ENCODE data around the gene DOC2A.

DOC2A gene

DNA sequence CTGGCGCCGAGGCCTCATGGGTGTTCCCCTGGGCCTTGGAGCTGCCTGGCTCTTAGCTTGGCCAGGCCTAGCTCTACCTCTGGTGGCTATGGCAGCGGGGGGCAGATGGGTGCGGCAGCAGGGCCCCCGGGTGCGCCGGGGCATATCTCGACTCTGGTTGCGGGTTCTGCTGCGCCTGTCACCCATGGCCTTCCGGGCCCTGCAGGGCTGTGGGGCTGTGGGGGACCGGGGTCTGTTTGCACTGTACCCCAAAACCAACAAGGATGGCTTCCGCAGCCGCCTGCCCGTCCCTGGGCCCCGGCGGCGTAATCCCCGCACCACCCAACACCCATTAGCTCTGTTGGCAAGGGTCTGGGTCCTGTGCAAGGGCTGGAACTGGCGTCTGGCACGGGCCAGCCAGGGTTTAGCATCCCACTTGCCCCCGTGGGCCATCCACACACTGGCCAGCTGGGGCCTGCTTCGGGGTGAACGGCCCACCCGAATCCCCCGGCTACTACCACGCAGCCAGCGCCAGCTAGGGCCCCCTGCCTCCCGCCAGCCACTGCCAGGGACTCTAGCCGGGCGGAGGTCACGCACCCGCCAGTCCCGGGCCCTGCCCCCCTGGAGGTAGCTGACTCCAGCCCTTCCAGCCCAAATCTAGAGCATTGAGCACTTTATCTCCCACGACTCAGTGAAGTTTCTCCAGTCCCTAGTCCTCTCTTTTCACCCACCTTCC is 23.3 kb downstream of the DOC2A start:
- no peak for DNase-seq

DNA sequence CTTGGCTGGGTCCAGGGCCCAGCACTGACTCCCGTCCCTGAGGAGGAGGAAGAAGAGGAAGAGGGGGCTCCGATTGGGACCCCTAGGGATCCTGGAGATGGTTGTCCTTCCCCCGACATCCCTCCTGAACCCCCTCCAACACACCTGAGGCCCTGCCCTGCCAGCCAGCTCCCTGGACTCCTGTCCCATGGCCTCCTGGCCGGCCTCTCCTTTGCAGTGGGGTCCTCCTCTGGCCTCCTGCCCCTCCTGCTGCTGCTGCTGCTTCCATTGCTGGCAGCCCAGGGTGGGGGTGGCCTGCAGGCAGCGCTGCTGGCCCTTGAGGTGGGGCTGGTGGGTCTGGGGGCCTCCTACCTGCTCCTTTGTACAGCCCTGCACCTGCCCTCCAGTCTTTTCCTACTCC is 23.9 kb downstream of the DOC2A start:
- DNase-seq: no peak

DNA sequence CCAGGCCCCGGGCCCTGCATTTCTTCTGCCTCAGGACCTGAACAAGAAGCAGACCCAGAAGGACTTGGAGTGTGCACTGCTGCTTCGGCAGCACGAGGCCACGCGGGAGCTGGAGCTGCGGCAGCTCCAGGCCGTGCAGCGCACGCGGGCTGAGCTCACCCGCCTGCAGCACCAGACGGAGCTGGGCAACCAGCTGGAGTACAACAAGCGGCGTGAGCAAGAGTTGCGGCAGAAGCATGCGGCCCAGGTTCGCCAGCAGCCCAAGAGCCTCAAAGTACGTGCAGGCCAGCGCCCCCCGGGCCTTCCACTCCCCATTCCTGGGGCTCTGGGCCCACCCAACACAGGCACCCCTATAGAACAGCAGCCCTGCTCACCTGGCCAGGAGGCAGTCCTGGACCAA is 24.6 kb downstream of the DOC2A start:
- no peak for DNase-seq

DNA sequence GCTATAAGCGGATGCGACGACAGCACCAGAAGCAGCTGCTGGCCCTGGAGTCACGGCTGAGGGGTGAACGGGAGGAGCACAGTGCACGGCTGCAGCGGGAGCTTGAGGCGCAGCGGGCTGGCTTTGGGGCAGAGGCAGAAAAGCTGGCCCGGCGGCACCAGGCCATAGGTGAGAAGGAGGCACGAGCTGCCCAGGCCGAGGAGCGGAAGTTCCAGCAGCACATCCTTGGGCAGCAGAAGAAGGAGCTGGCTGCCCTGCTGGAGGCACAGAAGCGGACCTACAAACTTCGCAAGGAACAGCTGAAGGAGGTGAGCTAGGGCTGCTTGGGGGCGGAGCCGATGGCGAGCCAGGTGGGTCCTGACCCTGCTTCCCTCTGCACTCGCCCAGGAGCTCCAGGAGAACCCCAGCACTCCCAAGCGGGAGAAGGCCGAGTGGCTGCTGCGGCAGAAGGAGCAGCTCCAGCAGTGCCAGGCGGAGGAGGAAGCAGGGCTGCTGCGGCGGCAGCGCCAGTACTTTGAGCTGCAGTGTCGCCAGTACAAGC is 25.5 kb downstream of the DOC2A start:
- DNase-seq: no peak

DNA sequence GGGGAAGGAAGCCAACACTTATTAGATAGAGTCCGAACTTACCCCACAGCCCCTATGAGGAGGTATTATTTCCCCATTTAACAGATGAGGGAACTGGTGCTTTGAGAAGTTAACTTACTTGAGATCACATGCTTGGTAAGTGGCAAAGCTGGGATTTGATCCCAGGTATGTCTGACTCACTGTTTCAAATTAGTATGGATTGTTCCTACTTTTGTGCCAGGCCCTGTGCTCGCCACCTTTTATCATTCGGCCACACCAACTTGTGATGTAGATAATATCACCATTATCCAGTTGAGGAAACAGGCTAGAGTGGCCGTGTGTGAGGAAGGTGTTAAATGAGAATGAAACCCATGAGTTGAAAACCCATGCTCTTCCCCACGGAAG is 26.1 kb downstream of the DOC2A start:
- no peak for DNase-seq

DNA sequence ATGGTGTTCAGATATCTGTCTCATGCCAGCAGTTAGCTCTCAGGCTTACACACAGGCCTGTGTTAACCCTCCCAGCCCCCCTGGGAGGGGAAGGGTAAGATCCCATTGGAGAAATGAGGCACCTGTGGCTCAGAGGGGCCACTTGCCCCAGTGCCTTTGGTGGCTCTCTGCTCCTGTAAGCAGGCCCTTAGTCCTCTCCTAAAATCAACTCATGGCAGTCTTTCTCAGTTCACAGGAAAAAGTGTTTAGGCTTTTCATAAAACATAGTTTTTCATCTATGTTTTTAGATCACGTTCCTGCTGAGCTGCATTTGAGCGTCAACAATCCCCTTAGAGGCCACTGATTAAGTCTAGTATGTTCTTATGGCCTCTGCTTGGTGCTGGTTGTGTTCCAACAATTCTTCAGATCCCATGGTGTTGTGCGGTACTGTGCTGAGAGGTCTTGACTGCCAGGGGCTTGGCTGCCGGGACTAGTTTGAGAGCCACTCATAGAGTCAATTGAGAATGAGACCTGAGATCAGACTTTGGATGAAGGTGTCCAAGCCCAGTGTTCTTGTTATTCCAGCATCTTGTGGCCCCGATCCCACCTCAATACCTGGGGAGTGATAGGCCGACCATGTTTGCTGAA is 26.6 kb downstream of the DOC2A start:
- no peak for DNase-seq

DNA sequence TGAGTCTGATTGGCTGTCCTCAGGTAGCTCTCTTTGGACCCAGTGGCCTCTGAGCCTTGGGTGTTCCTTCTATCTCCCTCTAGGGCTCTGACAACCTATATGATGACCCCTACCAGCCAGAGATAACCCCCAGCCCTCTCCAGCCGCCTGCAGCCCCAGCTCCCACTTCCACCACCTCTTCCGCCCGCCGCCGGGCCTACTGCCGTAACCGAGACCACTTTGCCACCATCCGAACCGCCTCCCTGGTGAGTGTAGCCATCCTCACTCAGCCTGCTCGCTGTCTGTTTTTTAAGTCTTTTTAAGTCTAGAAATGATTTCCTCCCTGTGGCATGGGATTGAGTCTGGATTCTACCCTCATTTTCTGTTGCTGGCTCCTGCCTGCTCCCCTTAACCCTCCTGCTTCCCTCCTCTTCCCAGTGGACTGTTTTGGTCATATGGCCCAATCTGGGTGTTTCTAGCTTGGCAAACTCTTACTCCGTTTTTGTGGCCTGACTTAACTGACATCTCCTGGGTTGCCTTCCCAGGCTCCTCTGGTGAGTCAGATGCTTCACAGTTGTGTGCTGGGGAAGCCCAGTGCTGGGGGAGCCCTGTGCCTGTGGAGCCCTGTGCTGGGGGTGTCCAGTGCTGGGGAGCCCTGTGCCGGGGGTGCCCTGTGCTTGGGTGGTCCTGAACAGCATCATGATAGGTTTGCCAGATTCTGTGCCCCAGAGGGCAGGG is 27.2 kb downstream of the DOC2A start:
- DNase-seq: no peak

DNA sequence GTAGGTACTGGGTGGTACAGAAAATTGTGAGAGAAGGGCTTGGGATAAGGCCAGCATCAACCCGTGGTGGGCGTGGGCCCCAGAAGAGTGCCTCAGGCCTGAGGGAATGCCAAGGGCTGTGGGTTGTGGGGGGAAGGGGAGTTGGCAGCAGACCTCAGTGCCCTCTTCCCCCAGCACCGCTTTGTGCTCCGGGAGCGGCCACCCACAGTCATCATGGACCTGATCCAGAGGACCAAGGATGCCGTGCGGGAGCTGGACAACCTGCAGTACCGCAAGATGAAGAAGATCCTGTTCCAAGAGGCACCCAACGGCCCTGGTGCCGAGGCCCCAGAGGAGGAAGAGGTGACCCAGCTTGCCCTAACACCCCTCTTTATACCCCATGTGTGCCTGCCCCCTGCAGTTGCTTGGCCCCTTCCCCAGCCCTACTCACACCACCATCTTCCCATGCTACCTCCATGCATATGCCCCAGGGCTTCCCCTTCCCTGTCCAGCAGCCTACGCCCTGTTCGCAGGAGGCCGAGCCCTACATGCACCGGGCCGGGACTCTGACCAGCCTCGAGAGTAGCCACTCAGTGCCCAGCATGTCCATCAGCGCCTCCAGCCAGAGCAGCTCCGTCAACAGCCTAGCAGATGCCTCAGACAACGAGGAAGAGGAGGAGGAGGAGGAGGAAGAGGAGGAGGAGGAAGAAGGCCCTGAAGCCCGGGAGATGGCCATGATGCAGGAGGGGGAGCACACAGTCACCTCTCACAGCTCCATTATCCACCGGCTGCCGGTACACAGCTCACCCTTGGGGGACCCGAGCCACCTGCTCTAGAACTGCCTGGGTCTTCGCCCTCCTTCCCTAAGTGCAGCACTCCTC is 28.0 kb downstream of the DOC2A start:
- DNase-seq: no peak

DNA sequence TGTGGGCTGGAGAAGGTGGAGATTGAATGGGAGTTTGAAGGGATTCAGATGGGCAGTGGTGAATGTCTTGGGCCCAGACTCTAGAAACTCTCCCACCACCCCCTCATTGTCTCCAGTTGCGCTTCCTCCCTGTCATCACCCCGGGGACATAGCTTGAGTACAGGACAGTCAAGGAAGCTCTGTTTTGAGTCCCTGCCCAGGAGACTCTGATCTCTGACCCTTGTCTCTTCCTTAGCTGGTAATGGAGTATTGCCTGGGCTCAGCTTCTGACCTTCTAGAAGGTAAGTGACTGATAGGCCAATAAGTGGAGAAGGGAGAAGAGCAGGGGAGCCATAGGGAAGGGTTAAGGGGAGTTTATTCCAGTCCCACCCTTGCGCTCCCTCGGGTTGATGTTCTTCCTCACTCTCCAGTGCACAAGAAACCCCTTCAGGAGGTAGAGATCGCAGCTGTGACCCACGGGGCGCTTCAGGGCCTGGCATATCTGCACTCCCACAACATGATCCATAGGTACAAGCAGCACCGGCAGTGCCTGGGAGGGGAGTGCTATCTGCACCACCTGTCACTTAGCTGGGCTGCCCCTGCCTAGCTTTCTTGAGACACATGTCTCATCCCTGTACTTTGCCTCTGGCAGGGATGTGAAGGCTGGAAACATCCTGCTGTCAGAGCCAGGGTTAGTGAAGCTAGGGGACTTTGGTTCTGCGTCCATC is 32.1 kb downstream of the DOC2A start:
- DNase-seq: no peak

DNA sequence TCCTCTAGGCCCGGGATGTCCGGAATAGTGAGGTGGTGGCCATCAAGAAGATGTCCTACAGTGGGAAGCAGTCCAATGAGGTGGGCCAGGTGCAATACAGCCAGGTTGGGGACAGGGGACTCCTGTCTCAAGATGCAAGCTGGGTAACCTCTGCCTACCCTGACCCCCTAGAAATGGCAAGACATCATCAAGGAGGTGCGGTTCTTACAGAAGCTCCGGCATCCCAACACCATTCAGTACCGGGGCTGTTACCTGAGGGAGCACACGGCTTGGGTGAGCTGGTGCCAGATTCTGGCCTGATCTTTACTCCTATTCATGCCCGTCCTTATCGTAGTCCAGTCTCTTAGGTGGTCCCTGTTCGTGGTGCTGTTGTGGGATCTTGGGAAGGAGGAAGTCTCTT is 32.7 kb downstream of the DOC2A start:
- no peak for DNase-seq

DNA sequence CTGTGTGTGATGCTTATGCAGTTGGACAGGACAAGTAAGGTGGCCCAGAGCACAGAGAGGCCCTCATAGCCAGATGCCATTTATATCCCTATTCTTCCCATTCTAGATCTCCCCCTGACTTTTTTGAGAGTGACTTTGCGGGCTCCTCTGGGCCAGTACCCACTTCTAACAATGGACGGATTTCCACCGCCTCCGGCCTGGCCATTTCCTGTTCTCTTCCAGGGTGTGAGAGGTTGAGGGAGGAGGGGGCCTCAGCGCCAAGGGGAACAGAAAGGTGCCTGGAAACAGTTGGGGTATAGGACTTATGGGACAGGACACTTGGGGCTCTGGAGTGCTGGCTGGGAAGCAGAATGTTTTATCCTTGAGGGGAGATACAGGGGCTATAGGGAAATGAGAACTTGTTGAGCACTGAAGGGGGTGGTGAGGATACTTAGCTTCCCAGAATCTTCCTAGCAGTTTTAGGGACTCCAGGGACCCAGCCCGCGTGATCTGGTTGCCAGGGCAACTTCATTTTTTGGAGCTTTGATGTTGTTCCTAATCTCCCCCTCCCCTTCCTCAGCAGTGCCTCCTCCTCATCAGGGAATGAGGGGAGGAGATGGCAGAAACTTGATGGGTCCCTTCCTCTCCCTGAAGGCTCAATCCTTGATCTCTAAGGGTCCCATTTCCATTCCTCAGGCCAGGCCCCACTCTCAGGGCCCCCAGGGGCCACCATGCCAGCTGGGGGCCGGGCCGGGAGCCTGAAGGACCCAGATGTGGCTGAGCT is 33.6 kb downstream of the DOC2A start:
- no peak for DNase-seq

DNA sequence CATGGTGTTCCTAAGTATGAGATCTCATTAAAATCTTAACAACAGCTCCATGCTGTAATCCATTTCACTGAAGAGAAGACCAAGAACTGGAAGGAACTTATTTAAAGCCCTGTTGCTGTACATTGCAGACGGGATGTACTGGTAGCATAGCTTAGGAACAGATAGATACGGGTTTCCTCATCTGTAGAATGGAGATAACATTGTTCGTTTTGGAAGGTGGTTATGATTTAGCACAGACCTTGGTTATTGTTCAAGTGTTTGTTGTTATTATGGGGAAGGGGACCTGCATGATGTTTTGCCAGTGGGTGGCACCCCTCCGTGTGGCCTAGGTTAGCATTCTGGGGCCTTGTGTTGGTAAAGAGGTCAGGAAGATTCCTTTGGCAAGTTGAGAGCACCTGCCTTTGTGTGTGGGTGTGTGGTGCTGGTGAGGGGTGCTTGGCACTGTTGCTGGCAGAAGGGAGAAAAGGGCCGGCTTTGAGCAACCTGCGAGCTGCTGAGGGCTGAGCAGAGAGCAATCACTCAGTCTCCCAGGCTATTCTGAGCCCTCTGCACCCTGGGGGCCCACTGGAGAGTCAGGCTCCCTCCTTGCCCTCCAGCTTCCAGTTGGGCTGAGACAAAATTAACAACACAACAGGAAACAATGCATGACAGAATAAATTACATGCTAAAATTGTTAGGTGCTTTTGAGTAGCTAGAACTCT is 34.9 kb downstream of the DOC2A start:
- DNase-seq: no peak

DNA sequence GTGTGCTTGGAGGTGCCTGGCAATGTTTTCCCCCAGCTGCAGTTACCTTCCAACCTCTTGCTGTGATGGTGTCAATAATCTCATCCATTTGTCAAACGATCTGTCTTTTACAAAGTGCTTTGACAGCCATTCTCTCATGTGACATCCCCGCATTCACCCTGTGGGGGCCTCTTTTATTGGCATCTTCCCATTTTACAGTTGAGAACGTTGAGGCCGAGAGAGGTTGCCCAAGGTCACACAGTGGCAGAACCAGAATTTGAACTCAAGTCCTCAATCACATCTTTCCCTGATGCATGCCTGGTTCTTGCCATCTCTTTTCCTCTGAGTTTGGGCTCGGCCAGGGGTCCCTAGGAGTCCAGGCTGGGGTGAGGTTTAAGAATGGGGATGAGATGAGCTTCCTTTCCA is 35.7 kb downstream of the DOC2A start:
- DNase-seq: no peak

DNA sequence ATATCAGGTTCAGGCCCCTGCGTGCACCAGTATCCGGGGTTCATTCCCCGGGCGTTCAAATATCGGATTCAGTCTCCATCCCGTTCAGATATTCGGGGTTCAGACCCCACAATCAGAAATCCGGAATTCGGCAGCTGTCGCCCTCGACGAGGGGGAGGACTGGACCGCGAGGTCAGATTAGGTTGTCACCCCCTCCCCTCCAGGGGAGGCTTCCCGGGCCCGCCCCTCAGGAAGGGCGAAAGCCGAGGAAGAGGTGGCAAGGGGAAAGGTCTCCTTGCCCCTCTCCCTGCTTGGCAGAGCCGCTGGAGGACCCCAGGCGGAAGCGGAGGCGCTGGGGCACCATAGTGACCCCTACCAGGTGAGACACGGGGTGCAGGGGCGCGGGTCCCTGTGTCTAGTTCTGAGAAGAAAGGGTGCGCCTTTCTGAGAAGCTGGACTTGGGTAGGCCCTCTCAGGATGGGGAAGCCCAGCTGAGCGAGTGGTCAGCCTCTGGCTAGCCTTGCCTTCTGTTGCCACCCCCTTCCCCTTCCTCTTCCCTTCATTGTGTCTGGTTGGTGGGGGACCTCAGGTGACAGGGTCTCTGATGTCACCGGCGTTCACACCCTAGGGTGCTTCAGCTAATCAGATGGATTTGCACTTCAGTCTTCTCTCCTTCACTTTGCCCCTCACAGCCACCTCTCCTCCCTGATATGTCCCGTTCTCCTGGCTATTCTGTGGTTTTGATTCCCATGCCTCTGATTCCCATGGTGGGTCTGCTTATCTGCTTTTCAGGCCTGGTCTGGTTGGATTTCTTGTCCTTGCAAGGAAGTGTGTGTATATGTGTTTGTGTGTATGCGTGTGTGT is 36.3 kb downstream of the DOC2A start:
- peak; percentile 29 for DNase-seq

DNA sequence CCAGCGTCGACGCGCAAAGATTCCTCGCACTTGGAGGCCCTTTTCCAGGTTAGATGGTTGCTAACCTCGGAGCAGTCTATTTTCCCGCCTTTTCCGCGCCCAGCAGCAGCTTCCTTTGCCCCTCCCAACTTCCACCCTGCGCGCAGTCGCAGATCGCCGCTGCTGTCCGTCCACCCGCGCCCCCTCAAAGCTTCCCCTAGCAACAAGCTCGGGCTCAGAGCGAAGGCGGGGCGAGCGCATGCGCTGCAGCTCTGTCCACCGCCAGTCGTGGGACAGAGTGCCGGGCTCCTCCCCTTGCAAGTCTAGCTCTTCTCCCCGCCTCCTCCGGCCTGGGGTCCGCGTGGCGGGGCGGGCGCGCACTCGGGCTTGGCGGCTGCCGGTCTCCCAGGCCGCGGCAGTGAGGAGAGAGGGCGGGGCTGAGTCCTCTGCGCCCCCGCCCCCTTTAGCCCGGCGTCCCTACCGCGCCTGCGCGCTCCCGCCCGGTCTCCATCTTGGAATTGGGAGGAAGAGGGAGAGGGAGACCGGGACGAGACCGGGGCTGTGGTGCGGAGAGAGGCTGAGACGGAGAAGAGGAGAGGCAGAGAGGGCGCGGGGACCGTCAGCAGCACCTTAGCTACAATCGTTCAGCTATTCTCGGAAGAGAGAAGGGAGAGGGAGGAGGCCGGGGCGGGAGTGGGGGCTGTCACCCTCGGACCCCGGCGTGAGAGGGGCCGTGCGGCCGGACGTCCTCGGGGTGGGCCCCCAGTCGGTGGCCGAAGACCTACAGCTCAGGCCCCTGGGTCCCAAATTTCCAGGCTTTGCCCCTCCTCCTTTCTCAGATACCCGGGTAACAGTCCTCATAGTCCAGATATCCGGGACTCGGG is 37.2 kb downstream of the DOC2A start, which contains the start of gene TAOK2:
Gene TAOK2 (plus strand): TSS at position 485 of the 863 bp plus-strand sequence. CDS start 3,905 bp downstream, outside the sequence.
- peak; percentile 99 for DNase-seq

DNA sequence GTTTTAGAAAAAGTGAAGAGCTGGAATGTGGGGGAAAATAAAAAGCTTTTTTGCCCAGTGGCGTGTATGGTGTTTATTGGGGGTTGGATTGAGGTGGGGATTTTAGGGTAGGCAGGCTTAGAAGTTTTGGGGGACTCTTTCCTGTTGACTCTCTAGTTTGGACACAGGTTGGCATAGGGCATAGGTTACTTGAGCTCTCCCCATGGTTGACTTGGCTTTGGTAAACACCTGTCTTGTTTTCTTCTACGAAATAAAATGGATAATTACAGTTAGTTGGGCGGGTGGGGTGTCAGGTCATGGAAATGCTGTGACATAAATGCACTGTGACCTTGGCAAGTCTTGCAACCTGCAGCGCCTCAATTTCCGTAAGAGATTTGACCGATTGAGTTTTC is 37.8 kb downstream of the DOC2A start:
- no peak for DNase-seq

DNA sequence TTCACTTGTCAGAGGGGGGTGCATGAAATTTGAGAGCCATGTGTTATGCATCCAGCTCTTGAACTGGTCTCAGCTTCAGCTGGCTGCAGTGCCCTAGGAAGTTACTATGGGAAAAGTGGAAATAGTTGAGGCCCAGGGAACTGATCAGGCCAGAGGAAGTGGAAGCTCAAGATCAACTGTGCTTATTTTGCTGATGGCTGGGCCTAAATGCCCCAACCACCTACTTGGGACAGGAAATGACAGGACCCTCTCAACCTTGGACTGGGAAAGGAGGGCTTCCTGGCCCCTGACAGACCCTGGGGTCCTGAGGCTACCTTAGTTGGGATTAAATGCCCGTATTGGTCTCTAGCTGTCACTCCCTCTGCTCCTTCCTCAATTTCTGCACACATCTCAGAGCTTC is 38.3 kb downstream of the DOC2A start:
- DNase-seq: no peak

DNA sequence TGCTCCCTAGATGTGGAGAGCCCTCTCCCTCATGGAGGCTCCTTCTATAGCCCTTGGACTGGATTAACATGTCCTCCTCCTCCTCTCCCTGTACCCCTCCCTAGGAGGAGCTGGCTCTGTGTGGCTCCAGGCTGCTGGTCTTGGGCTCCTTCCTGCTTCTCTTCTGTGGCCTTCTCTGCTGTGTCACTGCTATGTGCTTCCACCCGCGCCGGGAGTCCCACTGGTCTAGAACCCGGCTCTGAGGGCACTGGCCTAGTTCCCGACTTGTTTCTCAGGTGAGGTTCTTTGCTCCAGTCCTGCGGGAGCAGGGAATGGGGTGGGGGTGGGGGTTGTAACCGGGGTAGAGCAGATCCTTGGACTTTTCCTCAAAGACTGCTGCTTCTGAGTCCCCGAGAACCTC is 39.5 kb downstream of the DOC2A start:
- DNase-seq: no peak

DNA sequence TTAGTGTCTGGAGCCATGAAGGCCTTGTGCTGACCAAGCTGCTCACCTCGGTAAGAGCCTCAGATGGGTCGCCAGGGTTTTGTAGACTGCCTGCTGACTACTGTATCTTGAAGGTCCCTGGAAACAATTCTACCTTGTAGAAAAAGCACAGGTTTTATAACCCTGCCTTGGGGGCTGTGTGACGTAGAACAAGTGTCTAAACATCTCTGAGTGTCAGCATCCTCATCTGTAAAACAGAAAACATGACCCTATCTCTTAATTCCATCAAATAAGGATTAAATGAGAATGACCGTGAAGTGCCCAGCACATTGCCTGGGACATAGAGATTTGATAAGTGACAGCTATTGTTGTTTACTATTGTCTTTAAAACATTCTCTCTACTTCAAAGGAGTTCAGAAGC is 42.6 kb downstream of the DOC2A start:
- DNase-seq: no peak

Data from activated CD4-positive, alpha-beta T cell treated with anti-CD3 and anti-CD28 coated beads, Interleukin-10, Interleukin-2, amounts not matched to agents 100 ng/mL and 50 ng/mL, durations not matched to agents 16 hours and 8 hours (primary cell).